SIG-M5 treated with dmso at 0.1 percent for 504 hours (cell line): ENCODE measurements around the gene SOX11.

Experiments
- DNase-seq: peaks from one replicate; lab custom pipeline; 2025; ENCODE audit not compliant: unreplicated experiment; lab: John Stamatoyannopoulos, UW

Gene SOX11

DNA sequence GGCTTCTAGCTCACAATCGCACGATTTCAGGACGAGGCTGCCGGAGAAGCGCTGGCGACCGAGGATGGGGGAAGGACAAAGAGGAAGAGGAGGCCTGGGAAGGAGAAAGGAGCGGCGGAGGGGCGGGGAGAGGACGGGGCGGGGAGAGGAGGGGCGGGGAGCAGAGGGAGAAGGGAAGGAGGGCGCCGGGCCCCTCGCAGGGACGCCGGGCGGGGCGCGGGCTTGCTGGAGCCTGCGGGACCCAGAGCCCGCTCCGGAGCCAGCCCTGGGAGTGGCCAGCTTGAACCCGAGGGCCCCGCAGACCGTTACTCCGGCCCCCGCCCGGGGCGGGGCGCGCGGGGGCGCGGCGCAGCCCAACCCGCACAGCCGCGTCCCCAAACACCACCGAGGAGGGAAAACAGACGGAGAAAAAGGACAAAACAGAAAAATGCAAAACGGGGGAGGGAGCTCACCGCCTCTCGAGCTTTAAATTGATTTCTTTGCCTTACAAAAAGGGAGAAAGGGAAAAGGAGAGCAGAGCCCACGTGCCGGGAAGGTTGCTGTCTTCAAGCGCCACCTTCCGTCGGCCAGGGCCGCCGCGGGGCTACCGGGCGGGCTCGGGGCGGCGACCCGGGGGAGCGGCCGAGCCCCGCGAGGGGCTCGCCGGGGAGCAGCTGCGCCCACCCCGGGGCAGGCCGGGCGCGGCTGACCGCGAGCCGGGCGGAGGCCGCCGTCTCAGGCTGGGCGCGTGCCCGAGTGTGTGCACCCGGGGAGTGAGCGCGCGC is 781 bp upstream of the SOX11 start:
- DNase-seq: no peak

DNA sequence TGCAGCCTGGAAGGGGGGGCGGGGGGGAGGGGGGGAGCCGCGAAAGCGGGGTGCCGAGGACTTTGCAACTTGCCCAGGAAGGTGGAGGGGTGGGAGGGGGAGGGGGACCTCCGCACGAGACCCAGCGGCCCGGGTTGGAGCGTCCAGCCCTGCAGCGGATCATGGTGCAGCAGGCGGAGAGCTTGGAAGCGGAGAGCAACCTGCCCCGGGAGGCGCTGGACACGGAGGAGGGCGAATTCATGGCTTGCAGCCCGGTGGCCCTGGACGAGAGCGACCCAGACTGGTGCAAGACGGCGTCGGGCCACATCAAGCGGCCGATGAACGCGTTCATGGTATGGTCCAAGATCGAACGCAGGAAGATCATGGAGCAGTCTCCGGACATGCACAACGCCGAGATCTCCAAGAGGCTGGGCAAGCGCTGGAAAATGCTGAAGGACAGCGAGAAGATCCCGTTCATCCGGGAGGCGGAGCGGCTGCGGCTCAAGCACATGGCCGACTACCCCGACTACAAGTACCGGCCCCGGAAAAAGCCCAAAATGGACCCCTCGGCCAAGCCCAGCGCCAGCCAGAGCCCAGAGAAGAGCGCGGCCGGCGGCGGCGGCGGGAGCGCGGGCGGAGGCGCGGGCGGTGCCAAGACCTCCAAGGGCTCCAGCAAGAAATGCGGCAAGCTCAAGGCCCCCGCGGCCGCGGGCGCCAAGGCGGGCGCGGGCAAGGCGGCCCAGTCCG is 540 bp downstream of the SOX11 start:
- DNase-seq: no peak

- no peak for DNase-seq
Measured at GRCh38 chr2:5693287-5694201, 1.4 kb downstream of the SOX11 start.

DNA sequence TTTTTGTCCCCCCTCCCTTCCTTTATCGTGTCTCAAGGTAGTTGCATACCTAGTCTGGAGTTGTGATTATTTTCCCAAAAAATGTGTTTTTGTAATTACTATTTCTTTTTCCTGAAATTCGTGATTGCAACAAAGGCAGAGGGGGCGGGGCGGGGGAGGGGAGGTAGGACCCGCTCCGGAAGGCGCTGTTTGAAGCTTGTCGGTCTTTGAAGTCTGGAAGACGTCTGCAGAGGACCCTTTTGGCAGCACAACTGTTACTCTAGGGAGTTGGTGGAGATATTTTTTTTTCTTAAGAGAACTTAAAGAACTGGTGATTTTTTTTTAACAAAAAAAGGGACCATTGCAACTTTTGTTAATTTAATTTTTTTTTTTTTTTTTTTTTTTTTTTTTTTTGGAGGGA is 2.1 kb downstream of the SOX11 start:
- DNase-seq: no peak

- DNase-seq: no peak
Measured at GRCh38 chr2:5695654-5696403, 3.6 kb downstream of the SOX11 start.

DNA sequence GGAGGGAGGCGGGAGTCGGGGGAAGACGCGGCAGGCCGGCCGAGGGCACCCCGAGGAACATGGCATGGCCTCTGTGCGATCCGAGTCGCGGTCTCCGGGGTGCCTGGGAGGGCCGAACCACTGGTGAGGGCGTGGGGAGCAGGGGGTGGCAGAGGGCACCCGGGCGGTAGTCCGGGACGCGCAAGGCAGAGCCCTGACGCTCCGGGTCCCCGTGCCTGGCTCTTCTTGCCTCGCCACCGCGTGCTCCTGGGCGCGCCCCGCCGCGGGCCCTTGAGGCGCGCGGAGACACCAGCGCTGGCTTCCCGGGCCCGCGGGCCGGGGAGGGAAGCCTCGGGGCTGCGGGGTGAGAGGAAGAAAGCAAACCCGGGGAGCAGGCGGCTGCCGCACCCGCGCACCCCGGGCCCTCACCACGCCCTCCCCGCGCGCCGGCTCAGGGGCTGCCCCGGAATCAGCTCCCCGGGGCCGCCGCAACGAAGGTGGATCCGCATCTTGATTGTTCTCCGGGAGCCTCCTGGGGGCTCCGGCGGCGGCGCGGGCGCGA is 4.3 kb downstream of the SOX11 start:
- DNase-seq: no peak

- DNase-seq: no peak
Measured at GRCh38 chr2:5696945-5697521, 4.8 kb downstream of the SOX11 start.

DNA sequence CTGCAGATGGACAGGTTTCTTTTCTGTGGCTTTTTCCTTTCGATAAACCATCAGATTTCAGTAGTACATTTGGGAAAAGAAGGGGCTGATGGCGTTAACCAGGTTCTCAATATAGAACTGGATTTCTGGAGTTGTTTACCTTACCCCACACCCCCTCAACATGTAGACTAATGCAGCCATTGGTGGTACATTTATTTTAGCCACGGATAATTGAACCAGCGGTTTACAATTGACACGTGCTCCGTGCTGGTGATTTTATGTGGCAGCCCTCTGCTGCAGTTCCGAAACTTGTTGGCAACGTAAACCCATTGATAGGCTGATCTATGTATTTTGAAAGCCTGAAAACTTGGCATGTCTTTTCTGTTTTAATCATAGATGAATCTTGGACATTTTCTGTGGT is 5.4 kb downstream of the SOX11 start:
- no peak for DNase-seq

DNA sequence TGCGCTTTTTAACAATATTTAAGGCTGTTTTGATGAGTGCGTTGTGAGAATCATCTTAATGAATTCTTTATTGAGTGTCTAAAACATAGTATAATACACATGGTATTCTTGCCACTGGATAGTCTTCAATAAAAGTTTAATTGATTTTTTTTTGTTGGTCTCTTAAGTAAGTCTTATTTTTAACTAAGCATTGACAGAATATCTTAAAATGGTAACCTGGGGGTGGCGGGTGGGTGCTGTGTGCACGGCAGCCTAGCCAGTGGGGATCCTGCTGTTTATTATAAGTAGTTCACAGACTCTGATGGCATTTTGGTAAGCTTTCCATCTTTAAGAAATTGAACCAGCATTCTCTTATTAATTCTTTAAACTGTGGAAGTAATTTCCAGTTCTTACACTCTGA is 6.0 kb downstream of the SOX11 start:
- DNase-seq: no peak

GRCh38 chr2:5699963-5700362 is 7.8 kb downstream of the SOX11 start:
- no peak for DNase-seq

DNA sequence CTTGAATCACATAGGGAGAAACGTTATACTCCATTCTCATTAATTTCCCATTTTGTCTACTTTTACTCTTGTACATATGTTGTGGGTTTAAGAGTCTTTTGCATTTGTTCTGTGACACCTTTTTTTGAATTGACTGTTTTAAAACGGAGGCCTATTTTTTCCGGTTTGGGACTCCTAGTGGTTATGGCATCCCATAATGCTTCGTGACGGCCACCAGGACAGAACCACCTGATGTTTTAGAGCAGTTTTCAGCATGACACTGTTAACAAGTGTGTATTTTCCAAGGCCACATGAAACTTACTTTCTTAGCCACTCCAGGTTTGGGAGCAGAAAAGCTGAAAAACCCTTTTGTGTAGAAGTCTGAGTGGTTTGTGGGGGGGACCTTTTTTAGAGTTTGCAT is 8.4 kb downstream of the SOX11 start:
- no peak for DNase-seq

DNA sequence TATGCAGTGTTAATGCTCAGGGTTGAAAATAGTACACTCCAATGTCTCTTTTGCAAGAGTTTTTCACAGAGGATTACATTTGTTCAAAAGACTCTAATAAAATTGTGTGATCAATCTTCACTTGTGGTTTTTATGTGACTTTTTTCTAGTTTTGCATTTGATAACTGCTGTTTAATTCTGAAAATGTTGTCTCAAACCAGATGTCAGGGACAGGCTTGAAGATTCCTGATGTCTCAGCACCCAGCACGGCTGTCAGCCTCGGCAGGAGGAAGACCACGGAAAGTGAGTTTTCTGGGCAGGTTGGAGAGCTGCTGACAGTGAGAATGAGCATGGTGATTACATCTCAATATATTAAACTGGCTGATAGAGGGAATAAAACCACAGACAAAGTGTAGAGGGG is 9.1 kb downstream of the SOX11 start:
- no peak for DNase-seq

GRCh38 chr2:5703166-5703565 is 11.0 kb downstream of the SOX11 start:
- no peak for DNase-seq

GRCh38 chr2:5705490-5705889 is 13.3 kb downstream of the SOX11 start:
- DNase-seq: no peak

DNA sequence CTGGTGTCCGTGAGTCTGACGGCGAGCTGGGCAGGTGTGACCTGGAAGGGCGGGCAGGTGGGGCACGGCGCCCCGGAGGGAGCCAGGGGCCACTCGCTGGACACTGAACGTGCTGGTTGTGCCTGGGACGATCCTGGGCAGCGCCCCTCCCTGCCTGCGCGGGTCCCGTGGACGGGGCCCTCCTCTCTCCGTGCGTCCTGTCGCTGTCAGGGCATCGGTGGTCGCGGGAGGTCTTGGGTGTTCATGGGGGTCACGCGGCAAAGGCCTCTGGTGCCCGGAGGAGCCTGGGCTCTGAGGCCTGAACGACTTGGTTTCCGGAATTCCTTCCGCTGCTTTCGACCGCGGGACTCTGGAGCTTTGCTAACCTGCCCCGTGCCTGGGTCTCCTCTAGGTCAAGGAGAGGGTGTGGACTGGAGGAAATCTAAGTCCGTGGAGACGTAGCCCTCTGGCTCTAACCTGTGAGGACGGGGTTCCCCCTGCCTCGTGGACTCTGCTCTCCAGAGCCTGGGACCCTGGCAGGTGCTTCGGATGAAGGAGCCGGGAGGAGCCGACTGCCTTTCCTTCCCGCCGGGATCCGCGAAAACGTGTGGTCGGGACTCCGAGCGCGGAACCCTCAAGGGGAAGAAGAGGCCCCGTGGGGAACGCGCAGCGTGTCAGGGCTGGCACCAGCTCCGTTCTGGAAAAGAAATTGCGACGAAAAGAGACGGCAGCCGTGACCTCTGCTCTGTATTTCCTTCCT is 14.7 kb downstream of the SOX11 start:
- DNase-seq: no peak

DNA sequence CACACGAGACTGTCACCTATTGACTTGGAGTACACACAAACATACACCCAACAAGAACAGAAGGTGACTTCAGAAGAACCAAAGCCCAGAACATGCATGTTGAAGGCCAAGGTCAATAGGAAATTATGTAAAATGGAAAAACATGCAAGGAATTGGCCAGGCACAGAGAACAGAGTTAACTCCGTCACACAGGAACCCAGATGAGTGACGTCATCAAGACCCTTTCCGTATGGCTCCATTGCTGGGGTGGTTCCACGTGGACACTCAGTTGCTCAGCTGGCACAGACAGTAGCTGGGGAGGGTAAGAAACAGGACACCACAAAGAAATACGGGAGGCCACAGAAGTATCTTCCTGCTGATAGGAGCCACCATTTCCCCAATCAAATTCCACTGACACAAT is 18.4 kb downstream of the SOX11 start:
- no peak for DNase-seq

DNA sequence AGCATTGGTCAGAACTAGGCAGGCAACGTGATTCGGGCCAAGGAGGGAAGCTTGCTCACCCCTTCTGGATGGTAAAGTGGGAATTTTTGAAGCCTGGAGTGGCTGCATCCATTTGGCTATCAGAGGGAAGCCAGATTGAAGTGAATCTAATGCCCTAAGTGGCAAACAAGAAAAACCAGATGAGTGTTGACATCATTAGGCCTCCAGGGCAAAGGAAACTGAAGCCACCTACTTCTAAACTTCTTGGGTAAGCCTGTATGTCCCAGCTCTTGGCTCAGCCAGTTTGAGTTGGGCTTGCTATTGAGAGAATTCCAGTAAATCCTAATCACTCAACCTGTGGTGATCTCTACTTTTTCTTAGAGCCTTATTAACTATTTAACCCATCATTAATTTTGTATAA is 20.9 kb downstream of the SOX11 start:
- DNase-seq: no peak

GRCh38 chr2:5719629-5720334 is 27.6 kb downstream of the SOX11 start:
- no peak for DNase-seq

DNA sequence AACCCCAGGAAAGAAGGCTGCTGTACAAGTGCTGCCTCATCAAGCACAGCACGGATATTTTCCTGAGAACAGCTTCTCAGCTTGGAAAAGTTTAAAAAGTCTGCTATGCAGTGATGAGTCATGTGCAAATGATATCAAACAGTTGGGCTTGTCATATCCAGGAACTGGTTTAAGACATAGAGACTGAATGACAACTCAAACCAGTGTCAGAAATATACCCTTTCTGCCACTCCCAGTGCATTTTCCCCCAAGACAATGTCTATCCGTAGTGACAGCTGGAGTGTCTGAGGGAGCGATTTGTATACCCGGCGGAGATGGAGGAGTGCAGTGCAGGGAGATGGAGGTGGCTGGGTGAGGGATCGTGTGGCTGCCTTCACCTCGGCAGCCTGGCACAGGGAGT is 28.2 kb downstream of the SOX11 start:
- DNase-seq: no peak
